NCI-H345 (cell line): ENCODE results near the gene RRAD.
"Not testable (repeated sequence)": the region's sequence is repeated elsewhere in the genome, so short reads cannot be mapped to it uniquely, and the experiment has no call there.

Experiments used
- DNase-seq: peaks from one replicate; lab custom pipeline; 2025; lab: John Stamatoyannopoulos, UW

Gene RRAD, protein sequence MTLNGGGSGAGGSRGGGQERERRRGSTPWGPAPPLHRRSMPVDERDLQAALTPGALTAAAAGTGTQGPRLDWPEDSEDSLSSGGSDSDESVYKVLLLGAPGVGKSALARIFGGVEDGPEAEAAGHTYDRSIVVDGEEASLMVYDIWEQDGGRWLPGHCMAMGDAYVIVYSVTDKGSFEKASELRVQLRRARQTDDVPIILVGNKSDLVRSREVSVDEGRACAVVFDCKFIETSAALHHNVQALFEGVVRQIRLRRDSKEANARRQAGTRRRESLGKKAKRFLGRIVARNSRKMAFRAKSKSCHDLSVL

DNA sequence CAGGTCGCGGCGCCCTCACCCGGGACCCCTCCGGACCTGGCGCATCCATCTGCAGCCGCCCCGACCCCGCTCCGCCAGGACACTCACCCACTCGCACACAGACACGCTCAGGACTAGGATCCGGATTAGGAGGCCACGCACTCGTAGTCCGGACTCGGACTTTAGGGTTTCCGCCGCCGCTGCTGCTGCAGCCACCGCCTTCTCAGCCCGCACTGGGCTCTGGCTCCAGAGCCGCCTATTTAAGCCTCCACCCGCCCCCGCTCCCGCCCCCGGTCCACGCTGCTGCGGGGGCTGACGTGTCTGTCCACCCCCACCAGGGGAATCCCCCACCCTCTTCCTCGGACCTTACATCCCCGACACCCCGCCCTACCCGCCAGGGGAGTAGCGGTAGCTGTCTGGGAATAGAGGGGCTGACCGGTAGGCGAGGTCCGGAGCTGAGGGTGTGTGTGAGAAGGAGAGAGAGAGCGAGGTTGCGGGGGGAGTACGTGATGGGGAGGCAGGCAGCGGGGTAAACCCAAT is at the start of gene RRAD:
Gene RRAD, minus strand, starts transcription at position 214 of the 519 bp plus-strand sequence. CDS start 356 bp downstream, outside the sequence.
- DNase-seq, result no peak

DNA sequence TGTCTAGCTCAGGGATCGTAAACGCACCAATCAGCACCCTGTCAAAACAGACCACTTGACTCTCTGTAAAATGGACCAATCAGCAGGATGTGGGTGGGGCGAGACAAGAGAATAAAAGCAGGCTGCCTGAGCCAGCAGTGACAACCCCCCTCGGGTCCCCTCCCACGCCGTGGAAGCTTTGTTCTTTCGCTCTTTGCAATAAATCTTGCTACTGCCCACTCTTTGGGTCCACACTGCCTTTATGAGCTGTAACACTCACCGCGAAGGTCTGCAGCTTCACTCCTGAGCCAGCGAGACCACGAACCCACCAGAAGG is 49.6 kb upstream of the RRAD start:
- DNase-seq, result not testable (repeated sequence)

DNA sequence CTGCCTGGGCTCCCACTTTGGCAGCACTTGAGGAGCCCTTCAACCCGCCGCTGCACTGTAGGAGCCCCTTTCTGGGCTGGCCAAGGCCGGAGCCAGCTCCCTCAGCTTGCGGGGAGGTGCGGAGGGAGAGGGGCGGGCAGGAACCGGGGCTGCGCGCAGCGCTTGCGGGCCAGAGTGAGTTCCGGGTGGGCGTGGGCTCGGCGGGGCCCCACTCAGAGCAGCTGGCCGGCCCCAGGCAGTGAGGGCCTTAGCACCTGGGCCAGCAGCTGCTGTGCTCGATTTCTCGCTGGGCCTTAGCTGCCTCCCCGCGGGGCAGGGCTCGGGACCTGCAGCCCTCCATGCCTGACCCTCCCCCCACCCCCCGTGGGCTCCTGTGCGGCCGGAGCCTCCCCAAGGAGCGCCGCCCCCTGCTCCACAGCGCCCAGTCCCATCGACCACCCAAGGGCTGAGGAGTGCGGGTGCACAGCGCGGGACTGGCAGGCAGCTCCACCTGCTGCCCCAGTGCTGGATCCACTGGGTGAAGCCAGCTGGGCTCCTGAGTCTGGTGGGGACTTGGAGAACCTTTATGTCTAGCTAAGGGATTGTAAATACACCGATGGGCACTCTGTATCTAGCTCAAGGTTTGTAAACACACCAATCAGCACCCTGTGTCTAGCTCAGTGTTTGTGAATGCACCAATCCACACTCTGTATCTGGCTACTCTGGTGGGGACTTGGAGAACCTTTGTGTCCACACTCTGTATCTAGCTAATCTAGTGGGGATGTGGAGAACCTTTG is 49.0 kb upstream of the RRAD start:
- not testable (repeated sequence) for DNase-seq

DNA sequence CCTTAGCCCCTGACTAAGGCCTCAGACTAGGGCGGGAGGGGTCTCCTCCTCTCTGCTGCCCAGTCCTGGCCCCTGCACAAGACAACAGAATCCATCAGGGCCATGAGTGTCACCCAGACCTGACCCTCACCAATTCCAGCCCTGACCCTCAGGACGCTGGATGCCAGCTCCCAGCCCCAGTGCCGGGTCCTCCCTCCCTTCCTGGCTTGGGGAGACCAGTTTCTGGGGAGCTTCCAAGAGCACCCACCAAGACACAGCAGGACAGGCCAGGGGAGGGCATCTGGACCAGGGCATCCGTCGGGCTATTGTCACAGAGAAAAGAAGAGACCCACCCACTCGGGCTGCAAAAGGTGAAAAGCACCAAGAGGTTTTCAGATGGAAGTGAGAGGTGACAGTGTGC is 48.4 kb upstream of the RRAD start:
- DNase-seq, result no peak

DNA sequence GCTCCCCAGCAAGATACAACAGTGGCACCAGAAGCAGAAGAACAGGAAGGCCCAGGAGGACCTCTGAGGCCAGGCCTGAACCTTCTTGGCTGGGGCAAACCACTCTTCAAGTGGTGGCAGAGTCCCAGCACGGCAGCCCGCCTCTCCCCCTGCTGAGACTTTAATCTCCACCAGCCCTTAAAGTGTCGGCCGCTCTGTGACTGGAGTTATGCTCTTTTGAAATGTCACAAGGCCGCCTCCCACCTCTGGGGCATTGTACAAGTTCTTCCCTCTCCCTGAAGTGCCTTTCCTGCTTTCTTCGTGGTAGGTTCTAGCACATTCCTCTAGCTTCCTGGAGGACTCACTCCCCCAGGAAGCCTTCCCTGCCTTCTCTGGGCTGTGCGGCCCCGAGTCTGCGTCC is 47.6 kb upstream of the RRAD start:
- no peak for DNase-seq

DNA sequence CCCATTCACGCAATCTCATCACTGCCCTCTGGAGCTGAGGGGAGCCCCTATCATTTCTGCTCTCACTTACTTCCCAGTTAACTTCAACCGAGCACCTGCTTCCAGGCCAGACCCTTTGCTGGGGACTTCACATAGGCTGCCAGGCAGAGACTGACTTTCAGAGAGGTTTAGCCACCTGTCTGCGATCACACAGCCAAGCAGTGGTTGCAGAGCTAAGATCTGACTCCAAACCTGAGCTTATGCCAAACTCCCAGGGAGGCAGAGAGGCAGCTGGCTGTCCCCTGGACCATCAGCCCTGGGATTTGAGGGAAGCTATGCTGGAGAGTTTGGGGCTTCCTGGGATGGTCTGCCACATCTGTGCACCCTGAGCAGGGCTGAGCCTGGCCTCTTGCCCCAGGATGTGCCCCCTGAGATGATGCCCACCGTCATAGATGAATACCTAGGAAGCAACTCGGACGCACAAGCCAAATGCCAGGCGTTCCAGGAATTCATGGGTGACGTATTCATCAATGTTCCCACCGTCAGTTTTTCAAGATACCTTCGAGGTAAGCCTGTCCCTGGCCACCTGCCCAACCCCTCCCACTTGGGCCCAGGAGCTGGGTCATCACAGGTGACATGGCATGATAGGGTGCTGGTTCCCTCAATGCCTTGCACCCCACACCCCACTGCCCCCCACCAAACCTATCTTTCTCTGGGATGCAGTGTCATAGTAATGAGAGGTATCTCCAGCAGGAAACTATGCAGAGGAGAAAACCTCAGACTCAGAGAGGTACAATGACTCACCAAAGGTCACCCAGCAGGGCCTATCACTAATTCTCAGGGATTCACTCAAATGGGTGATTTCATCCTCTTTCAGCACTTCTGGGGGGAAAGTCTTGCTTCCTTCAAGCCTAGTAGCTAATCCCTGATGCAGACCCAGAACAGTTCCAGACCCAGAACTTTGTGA is 45.7 kb upstream of the RRAD start:
- DNase-seq, result no peak

DNA sequence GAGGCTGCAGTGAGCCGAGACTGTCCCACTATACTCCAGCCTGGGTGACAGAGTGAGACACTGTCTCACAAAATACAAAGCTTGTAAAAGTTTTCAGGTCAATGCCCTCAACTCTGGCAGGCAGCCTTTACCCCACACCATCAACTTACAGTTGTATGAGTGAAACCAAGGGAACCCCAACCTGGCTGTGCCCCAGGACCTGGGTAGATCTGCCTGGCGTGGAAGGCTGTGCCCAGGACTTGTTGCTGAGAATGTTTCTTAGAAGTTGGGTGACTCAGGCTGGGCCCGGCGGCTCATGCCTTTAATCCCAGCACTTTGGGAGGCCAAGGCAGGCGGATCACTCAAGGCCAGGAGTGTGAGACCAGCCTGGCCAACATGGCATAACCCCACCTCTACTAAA is 43.5 kb upstream of the RRAD start:
- DNase-seq, result no peak

DNA sequence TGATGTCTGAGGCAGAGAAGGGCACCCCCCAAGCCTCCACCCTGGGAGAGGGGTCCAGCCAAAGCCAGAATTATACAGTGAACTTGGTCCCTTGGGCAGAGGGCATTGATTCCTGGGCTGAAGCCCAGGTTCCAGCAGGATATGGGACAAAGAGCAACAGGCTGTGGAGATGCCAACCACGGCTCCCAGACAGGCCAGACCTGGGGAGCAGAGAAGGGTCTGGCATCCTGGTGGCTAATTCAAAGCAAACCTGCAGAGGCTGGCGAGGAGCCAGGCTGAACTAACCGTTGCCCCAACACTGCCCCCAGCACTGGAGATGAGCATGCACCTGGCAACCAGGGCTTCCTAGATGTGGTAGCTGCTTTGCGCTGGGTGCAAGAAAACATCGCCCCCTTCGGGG is 38.7 kb upstream of the RRAD start:
- peak; percentile 17 for DNase-seq

DNA sequence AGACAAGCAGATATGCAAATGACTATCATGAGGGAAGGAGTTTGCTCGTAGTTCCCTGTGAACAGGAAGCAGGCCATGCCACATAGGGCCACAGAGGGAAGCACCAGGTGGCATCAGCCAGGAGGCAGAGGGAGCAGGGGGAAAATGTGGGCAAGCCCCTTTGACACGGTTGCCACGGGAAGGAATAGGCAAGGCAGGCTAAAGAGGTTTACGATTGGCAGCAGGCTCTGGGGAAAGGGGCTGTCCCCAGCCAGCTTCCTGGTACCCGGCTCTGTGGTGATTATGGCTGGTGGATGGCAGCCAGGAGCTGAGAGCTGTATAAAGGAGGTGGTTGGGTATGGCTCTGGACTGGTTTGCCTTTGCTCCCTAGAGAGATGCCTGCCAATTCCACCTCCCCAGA is 36.6 kb upstream of the RRAD start:
- no peak for DNase-seq

DNA sequence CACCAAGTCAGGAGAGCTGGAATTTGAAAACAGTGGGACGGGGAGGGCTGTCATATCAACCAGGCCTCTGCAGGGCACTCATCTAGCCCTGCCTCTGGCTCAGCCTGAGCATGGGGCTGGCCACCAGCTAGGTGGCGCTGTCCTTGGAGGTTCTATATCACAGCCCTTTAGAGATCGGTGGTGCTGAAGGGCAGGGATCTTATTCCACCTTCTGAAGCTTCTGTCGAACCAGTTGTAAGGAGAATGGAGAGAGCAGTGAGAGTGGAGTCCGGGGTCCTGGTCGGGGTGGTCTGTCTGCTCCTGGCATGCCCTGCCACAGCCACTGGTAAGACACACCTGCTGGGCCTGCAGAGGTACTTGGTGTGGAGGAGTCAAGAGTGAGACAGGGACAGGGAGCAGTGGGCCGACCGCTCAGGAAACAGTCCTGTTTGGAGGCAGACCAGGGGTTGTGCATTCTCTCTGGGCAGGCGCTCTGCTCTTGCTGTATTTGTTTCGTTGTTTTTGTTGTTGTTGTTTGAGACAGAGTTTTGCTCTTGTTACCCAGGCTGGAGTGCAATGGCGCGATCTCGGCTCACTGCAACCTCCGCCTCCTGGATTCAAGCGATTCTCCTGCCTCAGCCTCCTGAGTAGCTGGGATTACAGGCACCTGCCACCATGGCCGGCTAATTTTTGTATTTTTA is 35.9 kb upstream of the RRAD start, which contains the start of gene CES3:
Gene CES3, plus strand, starts transcription at position 202 of the 680 bp plus-strand sequence. Its CDS starts 42 bp downstream, at position 244.
- peak; percentile 26 for DNase-seq

DNA sequence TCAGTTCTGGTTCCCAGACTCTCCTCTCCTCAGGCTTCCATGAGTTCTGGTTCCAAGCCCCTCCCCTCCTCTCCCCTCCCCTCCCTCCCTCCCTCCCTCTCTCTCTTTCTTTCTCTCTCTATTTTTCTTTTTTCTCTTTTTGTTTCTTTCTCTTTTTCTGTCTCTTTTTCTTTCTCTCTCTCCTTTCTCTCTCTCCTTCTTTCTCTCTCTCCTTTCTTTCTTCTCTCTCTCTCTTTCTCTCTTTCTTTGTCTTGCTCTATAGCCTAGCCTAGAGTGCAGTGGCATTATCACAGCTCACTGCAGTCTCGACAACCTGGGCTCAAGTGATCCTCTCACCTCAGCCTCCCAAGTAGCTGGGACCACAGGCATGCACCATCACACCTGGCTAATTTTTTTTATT is 34.9 kb upstream of the RRAD start:
- no peak for DNase-seq

DNA sequence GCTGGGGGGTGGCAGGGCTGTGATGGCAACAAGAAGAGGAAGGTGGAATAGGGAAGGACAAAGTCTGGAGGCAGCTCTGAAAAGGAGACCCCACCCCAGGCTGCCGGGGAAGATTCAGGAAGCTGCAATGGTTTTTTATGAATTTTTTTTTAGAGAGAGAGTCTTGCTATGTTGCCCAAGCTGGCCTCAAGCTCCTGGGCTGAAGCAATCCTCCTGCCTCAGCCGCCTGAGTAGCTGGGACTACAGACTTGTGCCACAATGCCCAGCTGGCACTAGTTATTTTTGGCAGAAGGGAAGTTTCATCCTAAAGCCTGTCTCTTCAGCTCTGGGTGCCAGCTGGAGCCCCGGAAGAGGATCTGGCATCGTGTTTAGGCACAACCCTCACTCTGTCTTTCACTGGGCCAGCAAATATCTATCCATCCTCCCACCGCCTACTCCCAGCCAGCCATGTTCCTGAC is 34.4 kb upstream of the RRAD start:
- DNase-seq, result no peak

DNA sequence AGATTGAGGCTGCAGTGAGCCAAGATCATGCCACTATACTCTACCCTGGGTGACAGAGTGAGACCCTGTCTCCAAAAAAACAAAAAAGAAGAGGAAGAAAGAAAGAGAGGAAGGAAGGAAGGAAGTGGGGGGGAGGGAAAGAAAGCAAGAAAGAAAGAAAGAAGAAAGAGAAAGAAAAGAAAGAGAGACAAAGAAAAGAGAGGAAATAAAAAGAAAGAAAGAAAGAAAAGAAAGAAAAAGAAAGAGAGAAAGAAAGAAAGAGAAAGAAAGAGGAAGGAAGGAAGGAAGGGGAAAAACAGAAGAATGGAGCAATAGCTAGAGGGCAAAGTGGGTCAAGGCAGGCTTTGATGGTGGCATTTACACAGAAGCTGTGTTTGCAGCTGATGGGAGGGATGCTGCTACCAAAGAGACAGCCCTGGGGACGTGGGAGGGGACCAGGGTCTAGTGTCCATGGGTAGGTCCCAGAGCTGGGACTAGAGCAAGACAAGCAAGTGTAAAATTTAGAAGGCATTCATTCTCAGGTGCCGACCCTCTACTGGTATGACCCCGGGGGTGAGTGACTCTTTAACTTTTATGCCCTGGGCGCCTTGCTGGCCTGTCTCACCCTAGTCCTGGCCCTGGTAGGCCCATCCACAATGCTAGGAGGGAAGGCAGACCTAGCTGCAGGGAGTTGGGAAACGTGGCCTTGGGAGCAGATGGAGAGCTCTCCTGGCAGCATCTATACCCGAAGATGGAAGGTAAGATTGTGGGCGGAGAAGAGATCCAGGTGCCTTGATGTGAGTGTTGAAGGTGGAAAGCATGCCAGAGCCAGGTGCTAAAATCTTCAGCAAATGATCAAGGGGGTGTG is 33.7 kb upstream of the RRAD start:
- no peak for DNase-seq

DNA sequence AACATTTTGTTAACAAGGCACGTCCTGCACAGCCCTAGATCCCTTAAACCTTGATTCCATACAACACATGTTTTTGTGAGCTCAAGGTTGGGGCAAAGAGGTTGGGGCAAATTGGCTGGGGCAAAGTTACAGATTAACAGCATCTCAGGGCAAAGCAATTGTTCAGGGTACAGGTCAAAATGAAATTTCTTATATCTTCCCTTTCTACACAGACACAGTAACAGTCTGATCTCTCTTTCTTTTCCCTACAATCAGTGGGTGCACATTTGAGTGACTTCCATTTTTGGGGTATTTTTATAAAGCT is 30.8 kb upstream of the RRAD start:
- not testable (repeated sequence) for DNase-seq

DNA sequence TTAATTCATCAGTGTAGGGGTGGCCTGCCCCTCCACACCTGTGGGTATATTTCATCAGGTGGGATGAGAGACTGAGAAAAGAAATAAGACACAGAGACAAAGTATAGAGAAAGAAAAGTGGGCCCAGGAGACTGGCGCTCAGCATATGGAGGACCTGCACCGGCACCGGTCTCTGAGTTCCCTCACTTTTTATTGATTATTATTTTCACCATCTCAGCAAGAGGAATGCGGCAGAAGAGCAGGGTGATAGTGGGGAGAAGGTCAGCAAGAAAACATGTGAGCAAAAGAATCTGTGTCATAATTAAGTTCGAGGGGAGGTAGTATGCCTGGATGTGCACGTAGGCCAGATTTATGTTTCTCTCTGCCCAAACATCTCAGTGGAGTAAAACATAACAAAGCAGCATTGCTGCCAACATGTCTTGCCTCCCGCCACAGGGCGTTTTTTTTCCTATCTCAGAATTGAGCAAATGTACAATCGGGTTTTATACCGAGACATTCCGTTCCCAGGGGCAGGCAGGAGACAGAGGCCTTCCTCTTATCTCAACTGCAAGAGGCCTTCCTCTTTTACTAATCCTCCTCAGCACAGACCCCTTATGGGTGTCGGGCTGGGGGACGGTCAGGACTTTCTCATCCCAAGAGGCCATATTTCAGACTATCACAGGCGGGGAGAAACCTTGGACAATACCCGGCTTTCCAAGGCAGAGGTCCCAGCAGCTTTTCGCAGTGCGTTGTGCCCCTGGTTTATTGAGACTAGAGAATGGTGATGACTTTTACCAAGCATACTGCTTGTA is 30.2 kb upstream of the RRAD start:
- not testable (repeated sequence) for DNase-seq

DNA sequence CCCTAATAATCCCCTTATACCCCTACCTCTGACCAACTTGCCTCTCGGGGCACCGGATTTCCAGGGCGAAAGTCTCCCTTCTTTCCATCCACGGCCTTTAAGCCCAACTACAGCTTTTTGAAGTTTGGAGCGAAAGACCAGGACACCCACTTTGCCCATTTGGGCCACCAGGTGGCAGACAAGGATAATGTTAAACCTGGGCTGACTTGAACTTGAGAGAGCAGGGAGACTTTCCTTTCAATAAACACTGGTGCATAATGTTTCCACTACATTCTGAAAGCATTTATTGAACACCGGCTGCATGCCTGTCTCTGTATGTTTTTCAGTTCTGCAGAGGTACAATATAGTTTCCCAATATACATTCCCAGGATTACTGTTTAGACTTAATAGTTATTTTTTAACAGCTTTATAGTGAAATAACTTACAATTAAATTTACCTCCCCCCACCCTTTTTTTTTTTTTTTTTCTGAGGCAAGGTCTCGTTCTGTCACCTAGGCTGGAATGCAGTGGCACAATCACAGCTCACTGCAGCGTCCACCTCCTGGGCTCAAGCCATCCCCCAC is 28.8 kb upstream of the RRAD start:
- DNase-seq, result peak; percentile 54

DNA sequence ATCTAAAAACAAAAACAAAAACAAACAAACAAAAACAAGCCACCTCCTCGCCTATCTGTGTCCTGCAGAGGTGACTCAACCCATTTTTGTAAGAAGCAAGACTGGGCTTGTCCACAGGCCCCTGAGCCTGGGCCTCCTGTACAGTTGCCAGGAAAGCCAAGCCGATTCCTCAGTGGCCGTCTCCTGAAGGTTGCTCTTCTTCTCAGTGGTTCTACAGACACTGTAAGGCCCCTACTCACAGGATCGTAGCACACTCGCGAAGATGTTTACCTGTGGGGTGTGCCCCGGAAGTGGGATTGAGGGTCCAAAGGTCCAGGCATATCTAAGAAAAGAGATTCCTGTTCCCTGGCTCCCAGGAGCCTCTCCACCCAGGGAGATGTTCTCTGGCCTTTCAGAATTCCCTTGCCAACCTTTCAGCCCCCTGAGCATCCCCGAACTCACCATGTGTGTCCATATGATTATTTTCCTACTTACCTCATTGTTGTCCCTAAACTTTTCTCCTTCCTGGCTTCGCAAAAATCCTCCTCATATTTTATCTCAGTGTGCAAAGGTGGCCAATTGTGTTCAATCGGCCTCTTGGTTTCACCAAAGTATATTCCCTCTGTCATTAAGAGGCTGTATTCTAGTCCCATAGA is 28.2 kb upstream of the RRAD start:
- DNase-seq, result no peak

DNA sequence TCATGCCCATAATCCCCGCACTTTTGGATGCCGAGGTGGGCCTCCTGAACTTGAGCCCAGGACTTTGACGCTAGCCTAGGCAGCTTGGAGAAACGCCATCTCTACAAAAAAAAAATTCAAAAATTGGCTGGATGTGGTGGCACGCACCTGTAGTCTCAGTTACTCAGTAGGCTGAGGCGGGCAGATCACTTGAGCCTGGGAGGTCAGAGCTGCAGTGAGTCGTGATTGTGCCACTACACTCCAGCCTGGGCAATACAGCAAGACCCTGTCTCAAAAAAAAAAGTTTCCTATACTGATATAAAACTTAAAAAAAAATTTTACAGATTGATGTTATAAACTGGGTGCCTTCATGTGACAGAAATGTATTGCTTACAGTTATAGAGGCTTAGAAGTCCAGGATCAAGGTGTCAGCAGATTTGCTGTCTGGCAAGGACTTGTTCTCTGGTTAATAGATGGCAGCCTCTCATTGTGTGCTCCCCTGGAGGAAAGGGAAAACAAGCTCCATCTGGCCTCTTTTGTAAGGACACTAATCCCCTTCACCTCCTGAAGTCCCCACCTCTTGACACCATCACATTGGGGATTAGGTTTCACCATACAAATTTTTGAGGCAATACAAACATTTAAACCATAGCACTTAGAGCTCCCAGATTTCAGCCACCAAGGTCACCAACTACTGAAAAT is 27.2 kb upstream of the RRAD start:
- no peak for DNase-seq
